Fibroblast of mammary gland (primary cell): ENCODE results near the gene TMEM200B.

Source experiments
- DNase-seq: peaks from one replicate; pipeline ENCODE4 v3.0.0-alpha.2; 2010; ENCODE audit warnings: low read depth
- H3K4me3 ChIP-seq: 2 replicates; pipeline ENCODE4 v1.5.1; 2011; ENCODE audit warnings: low read depth, mild to moderate bottlenecking, low read length, moderate library complexity; ENCODE audit not compliant: control insufficient read depth
- TF ChIP-seq, protein P1 (sequence below): conservative IDR thresholded peaks from 2 replicates; pipeline ENCODE4 v1.5.1; 2011; ENCODE audit warnings: low read depth, low read length, inconsistent platforms; ENCODE audit not compliant: control insufficient read depth, insufficient read depth

Gene TMEM200B

DNA sequence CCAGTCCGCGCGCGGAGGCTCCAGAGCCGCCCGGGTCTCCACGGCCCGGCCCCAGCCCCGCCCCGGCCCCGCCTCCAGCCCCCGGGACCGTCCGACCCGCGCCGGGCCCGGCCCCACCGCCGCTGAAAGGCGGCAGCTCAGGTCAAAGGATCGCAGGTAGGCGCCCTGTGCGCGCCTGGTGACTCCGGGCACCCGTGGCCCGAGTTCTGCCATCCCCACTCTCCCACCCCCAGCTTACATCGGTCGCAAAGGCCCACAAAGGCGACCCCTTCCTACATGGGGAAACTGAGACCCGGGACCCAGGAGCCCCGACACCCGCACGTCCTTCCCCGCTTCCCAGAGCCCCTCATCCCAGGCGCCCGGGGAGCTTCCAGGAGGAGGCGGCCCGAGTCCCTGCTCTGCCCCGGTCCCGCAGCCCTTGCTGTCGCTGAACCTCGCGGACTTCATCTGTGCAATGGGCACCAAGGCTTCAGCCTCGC, at the start of gene TMEM200B:
Gene TMEM200B, minus strand, starts transcription at position 17 of the 479 bp plus-strand sequence. CDS start 2,075 bp downstream, outside the sequence.
- DNase-seq = no peak
- TF ChIP-seq, protein P1, sequence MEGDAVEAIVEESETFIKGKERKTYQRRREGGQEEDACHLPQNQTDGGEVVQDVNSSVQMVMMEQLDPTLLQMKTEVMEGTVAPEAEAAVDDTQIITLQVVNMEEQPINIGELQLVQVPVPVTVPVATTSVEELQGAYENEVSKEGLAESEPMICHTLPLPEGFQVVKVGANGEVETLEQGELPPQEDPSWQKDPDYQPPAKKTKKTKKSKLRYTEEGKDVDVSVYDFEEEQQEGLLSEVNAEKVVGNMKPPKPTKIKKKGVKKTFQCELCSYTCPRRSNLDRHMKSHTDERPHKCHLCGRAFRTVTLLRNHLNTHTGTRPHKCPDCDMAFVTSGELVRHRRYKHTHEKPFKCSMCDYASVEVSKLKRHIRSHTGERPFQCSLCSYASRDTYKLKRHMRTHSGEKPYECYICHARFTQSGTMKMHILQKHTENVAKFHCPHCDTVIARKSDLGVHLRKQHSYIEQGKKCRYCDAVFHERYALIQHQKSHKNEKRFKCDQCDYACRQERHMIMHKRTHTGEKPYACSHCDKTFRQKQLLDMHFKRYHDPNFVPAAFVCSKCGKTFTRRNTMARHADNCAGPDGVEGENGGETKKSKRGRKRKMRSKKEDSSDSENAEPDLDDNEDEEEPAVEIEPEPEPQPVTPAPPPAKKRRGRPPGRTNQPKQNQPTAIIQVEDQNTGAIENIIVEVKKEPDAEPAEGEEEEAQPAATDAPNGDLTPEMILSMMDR = no peak
- peak within 1 kb of the TSS; percentile 62 for H3K4me3 ChIP-seq

DNA sequence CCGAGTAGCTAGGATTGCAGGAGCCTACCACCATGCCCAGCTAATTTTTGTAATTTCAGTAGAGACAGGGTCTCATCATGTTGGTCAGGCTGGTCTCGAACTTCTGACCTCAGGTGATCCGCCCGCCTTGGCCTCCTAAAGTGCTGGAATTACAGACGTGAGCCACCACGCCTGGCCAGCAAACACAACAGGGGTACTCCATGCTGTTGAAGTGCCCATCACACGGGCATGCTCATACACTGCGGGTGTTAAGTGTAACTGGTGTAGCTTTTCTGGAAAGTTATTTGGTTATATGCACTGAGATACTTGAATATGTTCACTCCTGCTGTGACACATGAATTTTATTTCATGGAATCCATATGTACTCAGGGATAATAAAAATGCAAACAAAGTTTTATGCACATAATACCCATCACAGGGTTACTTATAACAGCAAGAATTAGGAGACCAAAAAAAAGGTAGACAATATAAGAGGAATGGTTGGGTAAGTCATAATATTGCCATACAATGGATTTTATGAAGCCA, 48.8 kb upstream of the TMEM200B start:
- TF ChIP-seq, protein P1 = no peak
- no peak overlapping the region for H3K4me3 ChIP-seq

DNA sequence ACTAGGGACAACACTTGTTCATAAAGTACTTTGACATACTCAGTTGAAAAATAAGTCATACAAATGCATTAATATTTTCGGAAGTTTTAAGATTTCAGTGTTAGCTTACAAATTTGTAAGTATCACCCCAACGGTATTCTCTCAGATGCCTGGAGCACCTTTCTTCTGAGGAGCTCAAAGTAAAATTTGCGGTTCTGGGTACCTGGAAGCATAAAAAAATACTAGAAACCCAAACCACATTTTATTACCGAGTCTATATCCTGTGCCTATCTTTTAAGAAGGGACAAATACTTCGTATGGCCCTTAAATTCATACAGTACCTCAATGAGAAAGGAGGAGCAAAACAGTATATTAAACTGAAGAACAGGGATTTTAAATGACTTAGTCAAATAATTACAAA, 47.8 kb upstream of the TMEM200B start:
- no peak overlapping the region for H3K4me3 ChIP-seq
- DNase-seq = no peak
- TF ChIP-seq, protein P1 = no peak

More for the DNA sequence above, 48.8 kb upstream of the TMEM200B start:
- no peak for DNase-seq

DNA sequence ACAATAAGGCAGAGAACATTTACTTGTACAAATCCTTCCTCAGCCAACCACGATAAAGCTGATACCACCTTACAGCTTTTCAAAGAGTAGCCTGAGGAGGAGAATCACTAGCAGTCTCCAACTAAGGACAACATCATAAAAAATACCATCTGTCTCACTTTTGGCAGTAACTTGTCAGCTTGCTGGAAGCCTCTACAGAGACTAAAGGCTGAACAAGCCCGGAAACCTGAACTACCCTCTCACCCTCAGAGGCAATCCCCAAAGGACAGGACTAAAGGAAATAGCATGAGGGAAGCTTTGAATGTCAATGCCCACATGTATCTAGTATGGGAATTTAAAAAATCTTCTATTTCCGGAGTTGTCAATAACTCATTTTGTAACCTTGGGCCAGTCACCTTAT, 47.4 kb upstream of the TMEM200B start:
- DNase-seq = peak; percentile 71
- H3K4me3 ChIP-seq = no peak overlapping the region

DNA sequence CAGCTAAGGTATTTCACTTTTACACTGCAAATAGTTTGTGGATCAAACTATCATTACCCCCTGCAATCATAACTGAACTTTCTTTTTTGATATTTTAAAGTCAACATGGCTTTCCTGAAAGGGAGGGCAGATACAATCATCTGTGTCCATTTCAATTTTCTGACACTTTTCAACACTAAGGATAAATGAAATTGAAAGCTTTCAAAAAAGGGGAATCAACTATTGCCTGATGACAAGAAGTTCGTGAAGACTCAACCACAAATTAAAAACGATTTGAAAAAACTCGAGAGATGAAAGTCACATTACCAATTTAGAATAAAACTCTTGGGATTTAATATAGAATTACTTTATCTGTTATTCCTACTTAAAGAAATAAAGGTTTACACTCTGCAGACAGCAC, 46.3 kb upstream of the TMEM200B start:
- TF ChIP-seq, protein P1 = no peak
- H3K4me3 ChIP-seq = no peak overlapping the region

More for the DNA sequence above, 47.4 kb upstream of the TMEM200B start:
- TF ChIP-seq, protein P1 = no peak

DNA sequence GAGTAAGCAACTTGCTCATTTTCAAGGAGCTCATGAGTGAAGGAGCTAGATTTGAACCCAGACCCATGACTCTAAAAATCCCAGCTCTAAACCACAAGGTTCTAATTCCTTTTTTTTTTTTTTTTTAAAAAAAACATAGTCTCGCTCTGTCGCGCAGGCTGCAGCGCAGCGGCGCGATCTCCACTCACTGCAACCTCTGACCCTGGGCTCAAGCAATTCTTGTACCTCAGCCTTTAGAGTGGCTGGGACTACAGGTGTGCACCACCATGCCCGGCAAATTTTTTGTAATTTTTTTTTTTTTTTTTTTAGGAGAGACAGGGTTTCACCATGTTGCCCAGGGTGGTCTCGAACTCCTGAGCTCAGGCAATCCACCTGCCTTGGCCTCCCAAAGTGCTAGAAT, 44.2 kb upstream of the TMEM200B start:
- no peak for DNase-seq
- H3K4me3 ChIP-seq = no peak overlapping the region
- TF ChIP-seq, protein P1 = no peak

More for the DNA sequence above, 46.3 kb upstream of the TMEM200B start:
- DNase-seq = no peak
